Upper lobe of right lung (tissue), 1 donor: ENCODE measurements around the gene BRD1. TPM values are rescaled to one million over a fixed set of nuclear protein-coding genes. Genes with fewer than 3 reads are reported as not detected.

Experiments
- ATAC-seq: fragments of 200-7000 bp; cut with Tn5 transposase; one replicate; pipeline ENCODE4 v1.9.1; 2020; ENCODE audit warnings: mild to moderate bottlenecking, moderate library complexity
- DNase-seq: peaks from one replicate; pipeline ENCODE4 v3.0.0-alpha.2; 2020
- H3K27ac ChIP-seq: fragments of 200-600 bp; one replicate; pipeline ENCODE4 v1.8.0; 2022
- H3K27me3 ChIP-seq: fragments of 200-600 bp; one replicate; pipeline ENCODE4 v1.8.0; 2022; ENCODE audit warnings: mild to moderate bottlenecking
- H3K36me3 ChIP-seq: fragments of 200-600 bp; one replicate; pipeline ENCODE4 v1.8.0; 2022
- H3K4me1 ChIP-seq: fragments of 200-600 bp; one replicate; pipeline ENCODE4 v1.8.0; 2022
- H3K4me3 ChIP-seq: fragments of 200-600 bp; one replicate; pipeline ENCODE4 v1.8.0; 2022; ENCODE audit warnings: mild to moderate bottlenecking
- H3K9me3 ChIP-seq: fragments of 200-600 bp; one replicate; pipeline ENCODE4 v1.8.0; 2022
- intact Hi-C: fragments of 100-400 bp; cut with DNase I; formaldehyde crosslinking; loops from one replicate; pipeline ENCODE4 v1.11.0; 2022
- total RNA-seq: library from RNA; stranded (reverse); fragmentation: NEBNext Ultra II Directional; extraction: Animal tissue kit (Norgen Biotek cat#: 25700); gene quantifications from one replicate; pipeline ENCODE4 v1.2.1, GENCODE V29; 2021
- TF ChIP-seq, protein P1 (sequence below): fragments of 200-600 bp; IDR thresholded peaks from one replicate; pipeline ENCODE4 v1.8.0; 2022; ENCODE audit warnings: antibody characterized with exemption
- donor health status: DM: no; HTN: yes; CAD: no; lungs with severe emphysema.

BRD1 gene
- total RNA-seq, 1 donor from 2014 or later: 39.0 TPM

DNA sequence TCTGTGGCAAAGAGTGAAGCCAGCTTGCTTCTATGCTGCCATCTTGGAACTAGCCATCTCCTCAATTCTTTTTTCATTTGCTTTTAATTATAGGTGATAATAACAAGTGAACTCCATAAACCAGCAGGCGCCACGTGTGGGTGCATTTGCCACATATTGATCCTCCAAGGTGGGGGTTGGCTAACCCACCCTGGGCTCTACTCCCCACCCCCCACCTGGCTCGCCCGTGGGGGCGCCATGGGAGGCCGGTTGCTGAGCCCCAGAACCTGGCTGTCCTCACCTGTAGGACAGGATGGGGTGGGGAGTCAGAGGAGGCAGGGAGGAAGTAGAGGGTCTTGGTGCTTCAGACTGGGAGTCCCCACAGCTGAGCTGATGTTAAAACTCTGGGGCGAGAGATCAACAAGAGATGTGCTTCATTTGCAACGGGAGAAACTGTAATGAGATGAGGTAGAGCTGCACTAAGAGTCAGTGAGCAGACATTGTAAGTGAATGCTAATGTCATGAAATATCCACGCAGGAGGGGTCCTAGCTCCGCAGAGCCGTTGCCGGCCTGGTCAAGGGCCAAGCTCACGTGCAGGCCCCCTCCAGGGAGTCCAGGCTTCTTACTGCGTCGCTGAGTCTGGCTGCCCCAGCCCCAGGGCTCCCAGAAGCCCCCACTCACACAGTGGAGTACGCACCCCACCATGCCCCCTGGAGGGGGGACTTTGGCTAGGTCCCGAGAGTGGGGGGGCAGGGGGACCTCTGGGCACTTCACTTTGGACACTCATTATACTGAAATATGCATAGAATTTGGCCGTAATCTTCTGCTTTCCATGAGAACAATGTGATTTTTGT, 59.4 kb downstream of the BRD1 start:
- H3K4me3 ChIP-seq: no peak overlapping the region
- TF ChIP-seq, protein P1, sequence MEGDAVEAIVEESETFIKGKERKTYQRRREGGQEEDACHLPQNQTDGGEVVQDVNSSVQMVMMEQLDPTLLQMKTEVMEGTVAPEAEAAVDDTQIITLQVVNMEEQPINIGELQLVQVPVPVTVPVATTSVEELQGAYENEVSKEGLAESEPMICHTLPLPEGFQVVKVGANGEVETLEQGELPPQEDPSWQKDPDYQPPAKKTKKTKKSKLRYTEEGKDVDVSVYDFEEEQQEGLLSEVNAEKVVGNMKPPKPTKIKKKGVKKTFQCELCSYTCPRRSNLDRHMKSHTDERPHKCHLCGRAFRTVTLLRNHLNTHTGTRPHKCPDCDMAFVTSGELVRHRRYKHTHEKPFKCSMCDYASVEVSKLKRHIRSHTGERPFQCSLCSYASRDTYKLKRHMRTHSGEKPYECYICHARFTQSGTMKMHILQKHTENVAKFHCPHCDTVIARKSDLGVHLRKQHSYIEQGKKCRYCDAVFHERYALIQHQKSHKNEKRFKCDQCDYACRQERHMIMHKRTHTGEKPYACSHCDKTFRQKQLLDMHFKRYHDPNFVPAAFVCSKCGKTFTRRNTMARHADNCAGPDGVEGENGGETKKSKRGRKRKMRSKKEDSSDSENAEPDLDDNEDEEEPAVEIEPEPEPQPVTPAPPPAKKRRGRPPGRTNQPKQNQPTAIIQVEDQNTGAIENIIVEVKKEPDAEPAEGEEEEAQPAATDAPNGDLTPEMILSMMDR: no peak
- H3K27ac ChIP-seq: peak overlapping the region; percentile 42
- intact Hi-C loops: no loop called here
- H3K36me3 ChIP-seq: peaks cover 12% of the 10 kb centered on the region
- peaks cover 7% of the 10 kb centered on the region for H3K9me3 ChIP-seq
- no peaks in the 10 kb centered on the region for H3K27me3 ChIP-seq
- no peaks in the 10 kb centered on the region for H3K4me1 ChIP-seq
- DNase-seq: peak; percentile 59
- no peak for ATAC-seq

DNA sequence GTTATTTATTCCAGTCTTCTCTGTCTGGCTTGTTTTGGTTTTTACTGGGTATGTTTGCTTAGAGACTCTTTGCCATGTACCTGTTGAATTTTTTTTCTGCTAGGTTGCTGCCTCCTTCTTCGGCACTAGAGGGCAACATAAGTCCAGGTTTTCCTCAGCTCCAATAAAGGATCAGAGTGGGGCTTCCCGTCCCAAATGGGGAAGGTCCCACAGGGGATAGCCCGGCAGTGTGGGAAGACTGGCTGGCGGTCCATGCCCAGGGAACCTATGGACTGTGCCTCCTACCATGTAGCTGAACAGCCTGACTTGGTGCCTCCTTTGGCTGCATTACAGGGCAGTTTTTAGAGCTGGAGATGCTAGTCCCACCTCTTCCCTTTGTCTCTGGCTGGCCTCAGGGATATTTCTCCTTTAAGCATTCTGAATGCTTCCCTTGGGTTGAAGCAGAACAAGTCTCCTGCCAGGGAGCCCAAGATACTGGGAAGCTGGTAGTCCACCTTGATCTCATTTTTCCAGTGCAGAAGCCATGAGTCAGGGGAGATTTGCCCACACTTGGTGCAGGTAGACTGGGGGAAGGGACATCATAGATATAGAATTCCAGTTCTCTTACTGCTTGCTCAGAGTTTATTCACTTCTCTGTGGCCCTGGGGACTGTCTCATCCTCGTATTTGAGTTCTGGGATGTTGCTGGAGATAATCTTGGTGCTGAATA, 60.2 kb downstream of the BRD1 start:
- ATAC-seq: peak; percentile 51
- H3K27ac ChIP-seq: no peak overlapping the region
- no peaks in the 10 kb centered on the region for H3K4me1 ChIP-seq
- intact Hi-C loops: no loop called here
- no peak overlapping the region for H3K4me3 ChIP-seq
- DNase-seq: peak; percentile 54
- H3K9me3 ChIP-seq: peaks cover 7% of the 10 kb centered on the region
- peaks cover 4% of the 10 kb centered on the region for H3K36me3 ChIP-seq
- TF ChIP-seq, protein P1: peak; percentile 74
- H3K27me3 ChIP-seq: no peaks in the 10 kb centered on the region

DNA sequence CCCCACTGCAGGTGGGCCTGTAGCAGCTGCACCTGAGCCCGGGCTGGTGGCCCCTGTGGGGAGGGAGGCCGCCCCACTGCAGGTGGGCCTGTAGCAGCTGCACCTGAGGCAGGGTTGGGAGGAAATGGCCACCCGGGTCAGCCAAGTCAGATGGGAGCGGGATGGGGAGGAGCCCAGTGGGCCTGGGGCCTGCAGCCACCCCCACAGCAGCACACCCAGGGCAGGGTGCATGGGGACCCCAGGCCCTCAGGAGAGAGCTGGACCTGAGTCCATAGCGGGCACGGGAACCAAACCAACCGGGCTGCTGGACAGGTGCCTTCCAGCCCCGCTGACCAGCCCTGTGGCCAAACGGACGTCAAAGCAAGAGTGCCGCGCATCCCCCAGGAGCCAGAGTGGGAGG, 61.7 kb downstream of the BRD1 start:
- ATAC-seq (no peak), DNase-seq (peak; percentile 59)
- H3K27me3 ChIP-seq: no peaks in the 10 kb centered on the region
- no peak overlapping the region for H3K27ac ChIP-seq
- peaks cover 7% of the 10 kb centered on the region for H3K9me3 ChIP-seq
- no peaks in the 10 kb centered on the region for H3K4me1 ChIP-seq
- H3K36me3 ChIP-seq: no peaks in the 10 kb centered on the region
- H3K4me3 ChIP-seq: no peak overlapping the region
- intact Hi-C loops: no loop called here
- TF ChIP-seq, protein P1: no peak

DNA sequence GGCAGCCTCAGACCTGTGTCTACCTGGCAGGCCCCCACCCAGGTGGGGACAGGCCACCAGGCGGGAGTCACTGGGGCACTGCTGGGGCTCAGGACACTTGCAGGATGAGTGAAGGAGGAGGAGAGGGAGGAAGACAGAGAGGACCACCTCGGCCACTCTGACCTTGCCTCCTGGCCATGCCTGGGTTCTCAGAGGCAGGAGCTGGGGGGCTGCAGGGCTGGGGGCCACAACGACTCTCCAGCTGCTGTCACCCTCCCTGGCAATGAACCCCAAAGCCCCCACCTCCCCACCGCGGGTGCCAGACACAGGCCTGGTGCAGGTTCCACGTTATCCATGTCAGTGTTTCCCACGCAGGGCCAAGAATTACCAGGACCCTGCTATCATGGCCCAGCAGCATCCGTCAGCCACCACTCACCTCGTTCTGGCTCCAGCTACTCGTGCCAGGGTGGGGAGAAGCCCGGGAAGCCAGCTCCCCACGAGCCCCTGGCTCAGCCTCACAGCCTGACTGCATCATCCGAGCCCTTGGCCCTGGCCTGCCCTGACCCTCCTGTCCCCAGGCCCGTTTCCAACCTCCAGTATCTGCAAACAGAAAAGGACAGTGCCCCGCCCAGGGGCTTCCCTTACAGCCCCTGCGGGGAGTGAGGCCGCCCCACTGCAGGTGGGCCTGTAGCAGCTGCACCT, 62.4 kb downstream of the BRD1 start:
- DNase-seq (peak; percentile 63), ATAC-seq (no peak)
- TF ChIP-seq, protein P1: no peak
- intact Hi-C loops: no loop called here
- no peaks in the 10 kb centered on the region for H3K36me3 ChIP-seq
- H3K9me3 ChIP-seq: peaks cover 7% of the 10 kb centered on the region
- H3K4me3 ChIP-seq: no peak overlapping the region
- H3K27me3 ChIP-seq: no peaks in the 10 kb centered on the region
- H3K4me1 ChIP-seq: no peaks in the 10 kb centered on the region
- no peak overlapping the region for H3K27ac ChIP-seq

DNA sequence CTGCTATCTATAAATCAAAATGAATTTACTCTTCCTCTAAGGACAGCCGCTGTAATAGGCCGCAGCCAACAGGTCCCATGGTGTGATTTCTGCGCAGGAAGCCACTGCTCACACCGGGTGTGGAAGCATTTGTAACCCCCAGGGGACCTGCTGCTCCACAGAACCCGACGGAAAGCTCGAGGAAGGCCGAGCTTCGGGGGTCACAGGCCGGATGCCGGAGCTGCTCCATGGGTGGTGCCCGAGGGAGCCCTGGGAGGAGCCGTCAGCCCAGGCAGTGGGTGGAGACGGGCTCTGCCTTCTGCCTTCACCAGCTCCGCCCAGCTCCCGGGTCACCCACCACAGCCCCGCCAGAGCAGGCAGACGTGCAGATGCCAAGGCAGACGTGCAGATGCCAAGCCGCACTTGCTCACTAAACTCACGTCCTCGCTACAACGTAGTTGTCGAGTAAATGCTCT, 63.5 kb downstream of the BRD1 start:
- Histone ChIP-seq H3K27me3 (no peaks in the 10 kb centered on the region), H3K4me1 (no peaks in the 10 kb centered on the region), H3K4me3 (no peak overlapping the region), H3K9me3 (peaks cover 7% of the 10 kb centered on the region), H3K36me3 (no peaks in the 10 kb centered on the region), H3K27ac (no peak overlapping the region)
- DNase-seq: peak; percentile 63
- ATAC-seq: no peak
- TF ChIP-seq, protein P1: no peak
- intact Hi-C loops: no loop called here
